ENCODE measurements around the gene PDE4D.

- TF ChIP-seq CTCF (optimal IDR thresholded peaks at IDR 0.05 in 1 of 3, IDR thresholded peaks at IDR 0.05 in 1 of 3, conservative IDR thresholded peaks at IDR 0.05 in 1 of 3; ENCODE audit: extremely low read depth in 1 of 3, insufficient read depth in 2 of 3, low read length in 3 of 3), result no peak
- TF ChIP-seq EZH2 (IDR thresholded peaks at IDR 0.05; ENCODE audit: low read length), result no peak
Measured at GRCh38 chr5:59103303-59103702, 790.2 kb downstream of the PDE4D start.
